RWPE2 (cell line): ENCODE results near the gene TAS1R3.

Experiments
- ATAC-seq: fragments of 200-7000 bp; cut with Tn5 transposase; 3 replicates; pipeline ENCODE4 v1.9.1; 2021; ENCODE audit warnings: low read depth
- DNase-seq: peaks from one replicate; pipeline ENCODE4 v3.0.0-alpha.2; 2020; ENCODE audit warnings: low spot score
- H3K27ac ChIP-seq: fragments of 450-650 bp; 2 replicates; pipeline ENCODE4 v1.5.1; 2017; ENCODE audit warnings: mild to moderate bottlenecking; ENCODE audit not compliant: poor library complexity, severe bottlenecking
- H3K27me3 ChIP-seq: fragments of 250-450 bp; sonication (Bioruptor Pico); 2 replicates; pipeline ENCODE4 v1.5.1; 2021; ENCODE audit warnings: mild to moderate bottlenecking, moderate library complexity; ENCODE audit not compliant: insufficient read depth, poor library complexity, severe bottlenecking
- H3K36me3 ChIP-seq: fragments of 250-450 bp; sonication (Bioruptor Pico); 2 replicates; pipeline ENCODE4 v1.5.1; 2020; ENCODE audit warnings: low read depth, mild to moderate bottlenecking, moderate library complexity
- H3K4me1 ChIP-seq: fragments of 250-450 bp; sonication (Bioruptor Pico); 2 replicates; pipeline ENCODE4 v1.5.1; 2021; ENCODE audit warnings: mild to moderate bottlenecking, moderate library complexity; ENCODE audit not compliant: insufficient read depth, poor library complexity, severe bottlenecking
- H3K4me3 ChIP-seq: fragments of 250-450 bp; sonication (Bioruptor Pico); 2 replicates; pipeline ENCODE4 v1.5.1; 2021; ENCODE audit warnings: mild to moderate bottlenecking, moderate library complexity; ENCODE audit not compliant: severe bottlenecking
- H3K9me3 ChIP-seq: fragments of 250-450 bp; sonication (Bioruptor Pico); 2 replicates; pipeline ENCODE4 v1.5.1; 2021; ENCODE audit warnings: mild to moderate bottlenecking, moderate library complexity; ENCODE audit not compliant: severe bottlenecking
- TF ChIP-seq, protein P1 (sequence below): fragments of 450-650 bp; IDR thresholded peaks from one replicate; pipeline ENCODE4 v1.5.1; 2017; ENCODE audit warnings: mild to moderate bottlenecking, moderate library complexity; ENCODE audit not compliant: poor library complexity, severe bottlenecking

Gene TAS1R3

DNA sequence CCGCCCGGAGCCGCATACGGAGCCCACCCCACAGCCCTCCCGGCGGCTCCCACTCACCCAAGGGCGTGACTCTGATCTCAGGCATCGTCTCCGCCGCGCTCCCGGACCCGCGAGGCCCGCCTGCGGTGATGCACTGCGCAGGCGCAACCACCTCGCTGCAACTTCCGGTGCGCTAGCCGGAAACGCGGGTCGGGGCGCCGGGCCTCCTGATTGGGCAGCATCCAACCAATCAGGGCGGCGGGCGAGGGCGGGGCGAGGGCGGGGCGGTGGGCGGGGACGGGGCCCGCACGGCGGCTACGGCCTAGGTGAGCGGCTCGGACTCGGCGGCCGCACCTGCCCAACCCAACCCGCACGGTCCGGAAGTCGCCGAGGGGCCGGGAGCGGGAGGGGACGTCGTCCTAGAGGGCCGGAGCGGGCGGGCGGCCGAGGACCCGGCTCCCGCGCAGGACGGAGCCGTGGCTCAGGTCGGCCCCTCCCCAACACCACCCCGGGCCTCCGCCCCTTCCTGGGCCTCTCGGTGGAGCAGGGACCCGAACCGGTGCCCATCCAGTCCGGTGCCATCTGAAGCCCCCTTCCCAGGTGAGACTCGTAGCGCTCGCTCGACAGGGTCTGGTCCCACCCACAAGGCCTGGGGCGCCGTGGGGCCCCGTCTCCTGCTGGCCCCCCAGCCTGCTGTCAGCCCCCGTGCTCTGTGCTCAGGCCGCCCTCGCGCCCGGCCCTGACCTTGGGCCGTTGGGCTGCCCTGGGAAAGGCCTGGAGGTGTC lies 6.4 kb upstream of the TAS1R3 start, which contains the start of the genes CPTP and INTS11:
Gene CPTP (plus strand): TSS at position 279 of the 764 bp plus-strand sequence. CDS start 2,109 bp downstream, outside the sequence.
Gene INTS11 (minus strand): TSS at position 137 of the 764 bp plus-strand sequence. CDS start 52 bp downstream, at position 85.
- Histone ChIP-seq H3K27me3 (no peaks in the 10 kb centered on the region), H3K4me1 (no peaks in the 10 kb centered on the region), H3K4me3 (peak within 1 kb of the TSS; percentile 100), H3K36me3 (peaks cover 18% of the 10 kb centered on the region), H3K9me3 (no peaks in the 10 kb centered on the region), H3K27ac (peak within 1 kb of the TSS; percentile 72)
- TF ChIP-seq, protein P1, sequence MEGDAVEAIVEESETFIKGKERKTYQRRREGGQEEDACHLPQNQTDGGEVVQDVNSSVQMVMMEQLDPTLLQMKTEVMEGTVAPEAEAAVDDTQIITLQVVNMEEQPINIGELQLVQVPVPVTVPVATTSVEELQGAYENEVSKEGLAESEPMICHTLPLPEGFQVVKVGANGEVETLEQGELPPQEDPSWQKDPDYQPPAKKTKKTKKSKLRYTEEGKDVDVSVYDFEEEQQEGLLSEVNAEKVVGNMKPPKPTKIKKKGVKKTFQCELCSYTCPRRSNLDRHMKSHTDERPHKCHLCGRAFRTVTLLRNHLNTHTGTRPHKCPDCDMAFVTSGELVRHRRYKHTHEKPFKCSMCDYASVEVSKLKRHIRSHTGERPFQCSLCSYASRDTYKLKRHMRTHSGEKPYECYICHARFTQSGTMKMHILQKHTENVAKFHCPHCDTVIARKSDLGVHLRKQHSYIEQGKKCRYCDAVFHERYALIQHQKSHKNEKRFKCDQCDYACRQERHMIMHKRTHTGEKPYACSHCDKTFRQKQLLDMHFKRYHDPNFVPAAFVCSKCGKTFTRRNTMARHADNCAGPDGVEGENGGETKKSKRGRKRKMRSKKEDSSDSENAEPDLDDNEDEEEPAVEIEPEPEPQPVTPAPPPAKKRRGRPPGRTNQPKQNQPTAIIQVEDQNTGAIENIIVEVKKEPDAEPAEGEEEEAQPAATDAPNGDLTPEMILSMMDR = no peak
- DNase-seq (peak; percentile 94), ATAC-seq (peak; percentile 68)

DNA sequence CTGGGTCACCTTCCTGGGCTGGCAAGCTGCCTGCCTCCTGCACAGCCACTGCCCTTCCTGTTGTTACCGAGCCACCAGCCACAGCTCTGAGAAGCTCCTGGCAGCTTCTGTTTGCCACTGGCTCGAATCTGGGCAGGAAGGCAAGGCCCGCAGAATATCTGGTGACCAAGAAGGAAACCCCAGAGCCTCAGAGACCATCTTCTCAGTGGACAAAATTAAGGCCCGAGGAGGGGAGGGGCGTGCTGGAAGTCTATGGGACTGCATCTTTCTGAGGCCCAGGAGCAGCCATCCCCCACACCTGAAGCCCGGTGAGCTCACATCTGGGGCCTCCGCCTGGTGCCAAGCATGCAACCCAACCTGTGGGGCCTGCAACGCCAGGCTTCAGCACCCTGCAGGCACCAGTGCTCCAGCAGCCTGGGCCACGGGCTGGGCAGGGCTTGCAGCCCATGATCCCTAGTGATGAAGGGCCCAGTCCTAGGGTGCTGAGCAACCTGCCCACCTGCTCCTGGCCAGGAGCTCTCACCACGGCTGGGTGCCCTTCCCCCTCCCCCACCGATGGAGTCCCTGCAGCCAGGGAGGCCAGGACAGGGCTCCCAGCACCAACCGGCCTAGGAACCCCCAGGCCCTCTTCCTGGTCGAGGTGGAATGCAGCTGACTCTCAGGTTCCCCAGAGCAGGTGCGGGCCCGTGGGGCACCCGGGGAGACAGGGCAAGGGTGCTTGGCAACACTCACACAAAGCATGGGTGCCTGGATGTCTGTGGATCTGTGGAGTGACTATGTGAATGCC lies 5.6 kb upstream of the TAS1R3 start:
- Histone ChIP-seq H3K4me1 (no peaks in the 10 kb centered on the region), H3K36me3 (peaks cover 10% of the 10 kb centered on the region), H3K27ac (peak overlapping the region; percentile 72), H3K27me3 (no peaks in the 10 kb centered on the region), H3K4me3 (peak overlapping the region; percentile 100), H3K9me3 (no peaks in the 10 kb centered on the region)
- TF ChIP-seq, protein P1 = no peak
- ATAC-seq (peak; percentile 16), DNase-seq (no peak)

DNA sequence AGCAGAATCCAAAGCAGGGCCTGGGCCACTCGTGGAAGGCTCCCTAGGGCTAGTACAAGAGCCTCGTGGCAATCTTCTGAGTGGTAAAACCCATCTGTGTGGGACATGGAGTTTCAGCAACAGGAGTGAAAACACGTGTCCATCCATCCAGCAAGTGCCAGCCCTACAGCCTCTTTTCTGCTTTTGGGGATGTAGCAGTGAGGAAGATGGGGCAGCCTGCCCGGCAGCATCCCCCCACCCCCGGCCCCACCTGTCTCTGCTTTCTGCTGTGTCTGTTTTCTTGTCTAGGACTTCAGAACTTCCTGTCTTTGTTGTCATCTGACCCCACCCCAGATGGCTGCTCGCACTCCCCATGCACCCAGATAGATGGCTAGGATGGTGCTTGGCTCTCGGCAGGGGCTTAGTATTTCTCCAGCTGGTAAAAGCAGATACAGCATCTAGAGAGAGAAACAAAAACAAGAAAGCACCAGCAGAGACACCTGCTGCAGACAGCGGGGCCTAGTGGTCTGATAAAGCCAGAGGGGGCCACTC lies 4.9 kb upstream of the TAS1R3 start:
- Histone ChIP-seq H3K36me3 (peaks cover 5% of the 10 kb centered on the region; the same call in 1 of the 2 replicates), H3K27ac (peak overlapping the region; percentile 72), H3K4me1 (peaks cover 6% of the 10 kb centered on the region), H3K27me3 (no peaks in the 10 kb centered on the region), H3K9me3 (no peaks in the 10 kb centered on the region), H3K4me3 (peak overlapping the region; percentile 100)
- no peak for DNase-seq
- TF ChIP-seq, protein P1 = no peak
- no peak for ATAC-seq

DNA sequence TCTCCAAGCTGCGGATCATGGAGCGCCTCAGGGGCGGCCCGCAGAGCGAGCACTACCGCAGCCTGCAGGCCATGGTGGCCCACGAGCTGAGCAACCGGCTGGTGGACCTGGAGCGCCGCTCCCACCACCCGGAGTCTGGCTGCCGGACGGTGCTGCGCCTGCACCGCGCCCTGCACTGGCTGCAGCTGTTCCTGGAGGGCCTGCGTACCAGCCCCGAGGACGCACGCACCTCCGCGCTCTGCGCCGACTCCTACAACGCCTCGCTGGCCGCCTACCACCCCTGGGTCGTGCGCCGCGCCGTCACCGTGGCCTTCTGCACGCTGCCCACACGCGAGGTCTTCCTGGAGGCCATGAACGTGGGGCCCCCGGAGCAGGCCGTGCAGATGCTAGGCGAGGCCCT lies 3.8 kb upstream of the TAS1R3 start:
- DNase-seq (no peak), ATAC-seq (no peak)
- TF ChIP-seq, protein P1 = no peak
- Histone ChIP-seq H3K36me3 (no peaks in the 10 kb centered on the region), H3K4me3 (no peak overlapping the region), H3K9me3 (no peaks in the 10 kb centered on the region), H3K27ac (no peak overlapping the region), H3K4me1 (peaks cover 13% of the 10 kb centered on the region), H3K27me3 (no peaks in the 10 kb centered on the region)
